Amygdala (tissue), 56 donors: ENCODE measurements around the gene INPP4B.
"Not testable (repeated sequence)": the region's sequence is repeated elsewhere in the genome, so short reads cannot be mapped to it uniquely, and the experiment has no call there.

Experiments
- DNase-seq, 56 donors: peaks; one replicate each; lab custom pipeline; 2025; lab: John Stamatoyannopoulos, UW

The INPP4B gene

DNA sequence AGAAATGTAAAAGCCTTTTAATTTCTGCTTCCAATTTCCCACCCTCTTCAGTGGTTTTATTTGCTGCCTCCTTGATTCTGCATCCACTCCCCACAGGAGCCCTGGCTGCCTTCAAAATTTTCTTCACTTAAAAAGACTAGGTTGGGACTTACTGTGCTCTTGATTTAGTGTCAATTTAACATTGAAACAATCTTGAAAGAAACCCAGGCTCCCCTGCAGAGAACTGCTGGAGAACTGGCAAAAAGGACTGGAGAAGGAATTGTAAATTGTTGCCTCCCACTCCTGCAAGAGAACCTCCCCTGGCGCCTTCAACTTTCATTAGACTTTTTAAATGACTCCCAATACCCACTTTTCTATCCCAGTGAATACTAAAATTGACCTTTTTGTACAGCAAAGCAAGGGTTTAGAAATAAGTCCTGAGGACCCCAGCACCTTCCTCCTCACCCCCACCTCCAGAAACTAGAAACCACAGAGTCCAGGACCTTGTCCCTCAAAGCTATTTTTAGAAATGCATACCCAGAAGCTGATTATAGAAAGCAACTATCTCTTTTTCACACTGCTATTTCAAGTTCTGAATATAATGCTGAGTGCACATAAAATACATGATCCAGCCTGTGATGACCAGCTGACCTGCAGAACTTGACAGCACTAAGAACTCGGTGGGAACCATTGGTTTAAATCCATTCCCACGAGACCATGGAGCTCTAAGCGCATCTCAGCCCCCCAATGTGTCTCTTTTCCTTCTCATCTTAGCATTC lies 155.5 kb downstream of the INPP4B start:
- no peak for DNase-seq

DNA sequence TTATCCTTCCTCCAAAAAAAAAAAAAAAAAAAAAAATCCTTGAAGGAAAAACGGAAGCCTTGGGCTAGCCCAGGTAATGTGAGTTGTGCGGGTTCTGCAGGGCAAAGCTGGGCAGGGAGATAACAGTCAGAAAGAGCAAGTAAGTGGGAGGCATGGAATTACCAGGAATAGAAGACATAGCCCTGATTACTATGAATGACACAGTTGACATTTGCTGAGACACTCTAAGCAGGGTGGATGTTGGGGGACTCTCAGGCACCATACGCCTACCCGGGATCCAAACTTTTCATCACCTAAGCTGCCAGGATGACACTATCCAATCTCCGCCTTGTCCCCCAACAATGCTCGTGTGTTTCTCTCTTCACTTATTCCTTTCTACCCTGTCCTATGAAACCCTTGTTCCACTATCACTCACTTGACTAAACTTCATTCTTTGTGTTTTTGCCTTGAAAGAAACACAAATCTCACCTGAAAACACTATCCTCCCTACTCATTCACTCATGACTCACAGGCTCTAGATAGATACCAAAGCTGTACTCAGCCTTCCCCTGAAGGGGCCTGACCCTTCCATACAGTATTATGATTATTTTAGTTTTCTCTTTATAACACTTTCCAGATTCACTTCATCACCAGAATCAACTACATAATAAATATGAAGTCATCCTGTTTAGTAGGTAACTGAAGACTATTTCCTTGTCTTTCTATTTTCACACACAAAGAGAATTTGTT lies 158.4 kb downstream of the INPP4B start:
- no peak for DNase-seq

DNA sequence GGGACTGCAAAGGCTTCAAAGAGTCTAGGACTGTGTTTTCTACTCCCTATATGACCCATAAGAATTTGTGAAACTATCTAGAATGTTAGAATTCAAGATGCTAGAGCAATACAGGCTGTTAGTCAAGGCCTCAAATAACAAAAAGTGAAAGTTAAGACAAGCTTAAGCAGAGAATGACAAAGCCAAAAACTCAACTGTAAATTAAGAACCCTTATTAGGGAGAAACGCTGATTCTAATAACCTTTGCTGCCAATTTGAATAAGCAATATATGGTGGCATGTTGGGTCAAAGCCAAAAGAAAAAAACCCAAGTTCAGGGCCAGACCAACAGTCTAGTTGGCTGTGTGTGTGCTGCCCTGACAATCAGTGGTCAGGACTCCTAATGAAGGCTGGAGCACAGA lies 160.0 kb downstream of the INPP4B start:
- DNase-seq = no peak

DNA sequence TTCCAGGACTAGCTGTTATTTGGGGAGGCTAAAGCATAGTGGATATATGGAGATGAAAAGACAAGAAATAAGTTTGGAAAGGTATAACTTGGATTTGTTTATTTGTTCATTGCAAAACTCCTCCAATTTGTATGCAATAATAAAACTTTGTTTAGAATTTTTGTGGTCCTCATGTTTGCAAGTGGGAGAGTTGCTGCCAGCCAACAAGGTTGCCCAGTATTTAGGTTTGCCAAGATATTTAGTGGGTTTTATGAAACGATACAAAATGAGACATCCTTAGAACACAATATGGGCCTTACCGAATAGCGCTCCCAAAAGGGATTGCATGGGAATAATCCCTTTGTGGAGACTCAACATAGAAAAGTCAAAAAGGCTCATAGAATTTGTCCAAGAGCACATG lies 162.1 kb downstream of the INPP4B start:
- DNase-seq = no peak

DNA sequence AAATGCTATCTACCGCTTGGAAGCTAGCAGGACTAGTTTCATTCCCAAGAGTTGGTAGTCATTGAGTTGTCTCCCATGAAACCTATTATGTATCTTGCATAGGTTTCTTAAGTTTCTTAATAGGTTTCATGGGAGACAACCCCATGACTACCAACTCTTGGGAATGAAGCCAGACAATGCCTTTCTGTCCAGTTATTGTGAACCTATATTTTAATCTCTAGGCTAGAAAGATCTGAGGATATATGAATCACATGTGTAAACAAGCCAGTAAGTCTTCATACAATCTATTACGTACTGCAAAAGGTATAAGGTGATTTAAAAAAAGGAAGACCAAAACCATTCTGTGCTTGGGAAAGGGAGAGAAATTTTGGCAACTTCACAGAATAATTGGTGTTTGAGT lies 162.6 kb downstream of the INPP4B start:
- no peak for DNase-seq

DNA sequence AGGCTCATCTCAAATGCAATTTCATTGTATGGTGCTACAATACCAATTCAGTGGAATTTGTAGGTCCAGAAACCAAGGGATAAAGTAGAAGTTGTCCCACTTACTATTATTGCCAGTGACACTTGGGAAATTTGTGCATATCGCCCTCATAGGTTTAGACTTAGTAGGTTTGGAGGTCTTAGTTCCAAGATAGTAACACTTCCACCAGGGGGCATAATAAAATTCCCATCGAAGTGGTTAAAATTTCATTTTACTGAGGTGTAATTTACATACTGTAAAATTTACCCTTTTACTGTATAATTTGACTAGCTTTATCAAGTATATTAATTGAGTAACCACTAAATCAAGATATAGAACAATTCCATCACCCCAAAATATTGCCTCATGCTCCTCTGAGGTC lies 174.6 kb downstream of the INPP4B start:
- no peak for DNase-seq

DNA sequence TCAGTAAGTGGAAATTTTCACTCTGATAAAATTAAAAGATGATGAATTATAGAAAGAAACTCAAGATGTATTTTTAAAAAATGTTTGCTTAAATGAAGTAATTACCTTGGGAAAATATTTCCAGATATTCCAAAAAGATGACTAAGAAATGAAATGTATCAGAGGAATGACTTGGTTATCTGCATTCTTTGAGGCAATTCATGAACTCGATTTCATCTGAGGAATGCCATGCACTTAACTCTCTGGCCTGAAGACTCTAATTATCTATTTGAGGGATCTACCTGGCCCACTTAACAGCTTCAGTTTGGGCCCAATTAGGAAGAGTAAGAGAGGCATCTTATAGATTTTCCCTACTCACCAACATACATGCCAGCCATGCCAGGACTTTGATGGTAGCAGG lies 182.3 kb downstream of the INPP4B start:
- DNase-seq = no peak

DNA sequence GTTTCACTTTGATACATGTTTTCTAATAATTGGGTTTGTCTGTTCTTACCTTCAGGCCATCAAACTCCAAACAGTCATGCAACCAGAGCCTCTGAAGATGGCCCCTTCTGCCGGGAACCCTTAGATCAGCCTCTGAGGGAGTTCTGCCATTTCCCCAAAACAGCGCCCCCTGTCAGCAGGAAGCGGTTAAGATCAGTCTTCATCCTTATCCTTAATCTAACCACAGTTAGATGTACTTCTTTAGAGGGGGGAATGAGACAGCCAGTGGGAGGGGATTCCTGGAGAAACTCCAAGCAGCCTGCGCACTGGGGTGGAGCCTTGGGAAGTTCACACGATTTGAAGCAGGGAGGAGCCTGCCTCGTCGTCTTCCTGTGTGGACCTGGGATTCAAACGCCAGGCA lies 185.4 kb downstream of the INPP4B start:
- no peak for DNase-seq

DNA sequence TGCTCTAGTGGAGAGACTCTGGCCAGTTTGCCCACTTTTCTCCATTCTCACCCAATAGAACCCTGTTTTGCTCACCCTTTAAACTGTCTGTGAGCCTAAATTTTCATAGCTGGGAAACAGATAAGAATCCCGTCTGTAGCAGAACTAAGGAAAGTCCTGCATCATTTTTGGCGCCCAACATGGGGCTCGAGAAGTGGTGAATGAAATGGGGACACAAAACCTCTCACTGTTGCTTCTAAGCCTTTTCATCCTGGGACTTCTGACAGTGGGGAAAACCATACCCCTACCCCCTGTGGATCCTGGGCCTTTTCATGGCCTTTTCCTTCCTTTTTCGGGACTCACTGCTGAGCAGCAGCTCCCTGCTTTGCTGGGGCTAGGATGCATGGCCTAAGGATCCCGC lies 189.9 kb downstream of the INPP4B start:
- no peak for DNase-seq

DNA sequence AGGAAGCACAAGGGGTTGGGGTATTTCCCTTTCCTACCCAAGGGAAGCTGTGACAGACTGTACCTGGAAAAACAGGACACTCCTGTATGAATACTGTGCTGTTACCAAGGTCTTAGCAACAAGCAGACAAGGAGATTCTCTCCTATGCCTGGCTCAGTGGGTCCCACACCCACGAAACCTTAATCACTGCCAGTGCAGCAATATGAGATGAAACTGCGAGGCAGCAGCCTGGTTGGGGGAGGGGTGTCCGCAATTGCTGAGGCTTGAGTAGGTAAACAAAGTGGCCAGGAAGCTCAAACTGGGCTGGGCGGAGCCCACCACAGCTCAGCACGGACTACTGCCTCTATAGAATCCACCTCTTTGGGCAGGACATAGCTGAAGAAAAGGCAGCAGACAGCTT lies 197.7 kb downstream of the INPP4B start:
- no peak for DNase-seq

DNA sequence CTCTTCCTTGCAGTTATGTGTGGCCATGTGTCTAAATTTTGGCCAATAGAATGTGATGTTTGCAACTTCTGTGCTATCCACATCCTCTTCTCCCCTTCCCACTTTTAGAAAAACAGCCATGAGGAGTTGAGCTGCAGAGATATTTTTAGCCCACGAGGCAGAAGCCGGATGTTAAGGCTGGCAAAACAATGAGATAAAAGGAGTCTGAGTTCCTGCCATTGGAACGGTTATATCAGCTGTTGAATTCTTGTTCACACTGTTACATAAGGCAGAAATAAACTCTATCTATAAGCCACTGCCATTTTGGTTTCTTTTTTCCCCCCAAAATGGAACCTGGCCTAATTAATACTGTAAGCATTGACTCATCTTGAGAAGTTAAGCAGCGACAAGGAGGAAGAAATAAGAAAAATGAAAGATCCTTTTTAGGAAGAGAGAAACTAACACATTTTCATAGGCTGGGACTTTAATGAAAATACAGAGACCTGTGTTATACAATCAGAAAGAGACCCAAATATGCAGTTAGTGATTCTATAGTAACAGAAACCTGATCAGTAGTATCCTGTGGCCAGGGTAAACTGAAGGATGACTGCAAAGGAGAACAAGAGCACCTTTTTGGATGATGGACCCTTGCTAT lies 200.5 kb downstream of the INPP4B start:
- no peak for DNase-seq

DNA sequence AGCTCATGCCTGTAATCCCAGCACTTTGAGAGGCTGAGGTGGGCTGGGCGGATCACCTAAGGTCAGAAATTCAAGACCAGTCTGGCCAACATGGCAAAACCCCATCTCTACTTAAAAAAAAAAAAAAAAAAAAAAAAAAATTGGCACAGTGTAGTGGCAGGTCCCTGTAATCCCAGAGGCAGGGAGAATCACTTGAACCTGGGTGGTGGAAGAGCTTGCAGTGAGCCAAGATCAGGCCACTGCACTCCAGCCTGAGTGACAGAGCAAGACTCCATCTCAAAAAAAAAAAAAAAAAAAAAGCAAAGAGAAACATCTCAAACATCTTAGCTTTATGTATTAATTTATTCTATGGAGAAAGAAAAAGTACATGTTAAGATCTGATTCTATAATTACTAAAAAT lies 201.5 kb downstream of the INPP4B start:
- DNase-seq = not testable (repeated sequence)

DNA sequence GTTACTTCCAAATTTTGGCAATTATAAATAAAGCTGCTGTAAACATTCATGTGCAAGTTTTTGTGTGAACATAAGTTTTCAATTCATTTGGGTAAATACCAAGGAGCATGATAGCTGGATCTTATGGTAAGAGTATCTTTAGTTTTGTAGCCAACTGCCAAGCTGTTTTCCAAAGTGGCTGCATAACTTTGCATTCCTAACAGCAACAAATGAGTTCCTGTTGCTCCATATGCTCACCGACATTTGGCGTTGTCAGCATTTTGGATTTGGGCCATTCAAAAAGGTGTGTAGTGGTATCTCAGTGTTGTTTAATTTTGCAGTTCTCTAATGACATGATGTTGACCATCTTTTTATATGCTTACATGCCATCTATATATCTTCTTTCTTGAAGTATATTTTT lies 208.5 kb downstream of the INPP4B start:
- no peak for DNase-seq

DNA sequence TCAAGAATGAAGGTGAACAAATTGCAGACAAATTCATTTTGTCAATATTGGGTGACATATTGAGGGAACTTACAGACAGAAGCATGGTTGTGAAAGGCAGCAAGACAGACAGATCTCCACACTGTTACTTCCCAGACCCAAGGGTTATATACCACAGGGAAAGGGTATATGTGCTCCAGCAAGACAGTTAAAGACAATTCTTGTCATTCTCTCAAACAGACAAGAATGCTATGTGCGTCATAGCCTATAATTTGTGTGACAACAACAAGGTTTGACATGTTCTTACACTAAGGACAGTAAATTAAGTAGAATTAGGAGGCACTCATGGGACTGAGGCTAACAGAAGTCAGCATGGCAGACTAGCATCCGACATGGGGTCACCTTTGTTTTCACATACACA lies 214.3 kb downstream of the INPP4B start:
- DNase-seq = no peak

DNA sequence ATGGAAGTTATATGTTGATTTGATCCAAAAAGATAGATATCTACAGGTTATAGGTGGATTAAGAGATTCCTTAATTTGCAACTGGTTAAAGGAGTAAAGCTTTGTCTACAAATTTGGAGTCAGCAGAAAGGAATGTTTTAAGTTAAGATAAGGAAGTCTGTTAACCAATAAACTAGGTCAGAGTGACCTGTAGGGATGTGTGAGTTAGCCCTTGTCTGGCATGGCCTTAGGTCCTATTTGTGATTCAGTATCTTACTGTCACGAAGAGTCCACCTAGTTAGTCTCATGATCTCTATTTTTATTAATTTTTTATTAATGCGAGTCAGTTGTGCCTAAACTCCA lies 230.8 kb downstream of the INPP4B start:
- DNase-seq = no peak

DNA sequence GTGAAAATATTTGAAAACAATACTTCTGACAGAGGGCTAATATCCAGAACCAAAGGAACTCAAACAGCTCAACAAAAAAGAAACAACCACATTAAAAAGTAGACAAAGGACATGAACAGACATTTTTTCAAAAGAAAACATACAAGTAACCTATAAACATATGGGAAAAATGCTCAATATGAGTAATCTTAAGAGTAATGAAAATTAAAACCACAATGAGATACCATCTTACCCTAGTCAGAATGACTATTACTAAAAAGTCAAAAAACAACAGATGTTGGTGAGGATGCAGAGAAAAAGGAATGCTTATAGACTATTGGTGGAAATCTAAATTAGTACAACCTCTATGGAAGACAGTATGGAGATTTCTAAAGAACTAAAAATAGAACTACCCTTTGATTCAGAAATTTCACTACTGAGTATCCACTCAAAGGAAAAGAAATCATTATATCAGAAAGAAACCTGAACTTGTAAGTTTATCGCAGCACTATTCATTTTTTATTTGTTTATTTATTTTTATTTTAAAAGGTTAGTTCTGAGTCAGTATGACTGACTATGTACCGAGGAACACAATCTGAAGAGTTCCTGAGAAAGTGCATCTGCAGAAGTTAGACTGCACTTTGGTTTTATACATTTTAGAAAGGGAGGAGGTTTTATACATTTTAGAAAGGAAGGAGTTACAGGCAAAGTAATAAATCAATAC lies 231.3 kb downstream of the INPP4B start:
- DNase-seq = no peak

DNA sequence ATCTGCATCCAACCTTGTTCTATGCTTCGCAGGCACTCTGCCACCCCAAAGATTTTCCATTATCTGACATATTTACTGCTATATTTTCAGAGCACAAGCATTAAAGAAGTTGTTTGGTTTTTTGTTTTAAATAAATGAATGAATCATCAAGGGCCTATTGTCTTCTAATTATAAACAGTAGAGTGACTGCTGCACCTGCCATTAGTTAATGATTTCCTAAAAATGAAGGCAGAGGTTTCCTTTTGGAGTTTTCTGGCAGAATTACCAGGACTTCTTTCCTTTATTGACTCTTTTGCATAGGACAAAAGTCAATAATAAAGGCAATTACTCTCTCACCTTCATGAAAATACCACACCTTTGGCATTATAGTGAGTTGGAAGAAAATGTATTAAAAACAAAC lies 238.1 kb downstream of the INPP4B start:
- no peak for DNase-seq

DNA sequence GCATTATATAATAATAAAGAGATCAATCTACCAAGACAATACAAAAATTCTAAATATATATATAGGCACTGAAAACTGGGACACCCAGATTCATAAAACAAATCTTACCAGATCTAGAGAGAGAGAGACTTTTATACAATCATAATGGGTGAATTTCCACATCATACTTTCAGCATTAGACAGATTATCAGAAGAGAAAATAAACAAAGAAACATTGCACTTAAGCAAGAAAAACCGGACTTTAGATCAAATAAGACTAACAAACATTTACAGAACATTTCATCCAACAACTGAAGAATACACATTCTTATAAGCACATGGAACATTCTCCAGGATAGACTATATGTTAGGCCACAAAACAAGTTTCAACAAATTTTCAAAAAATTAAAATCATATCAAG lies 245.1 kb downstream of the INPP4B start:
- no peak for DNase-seq

DNA sequence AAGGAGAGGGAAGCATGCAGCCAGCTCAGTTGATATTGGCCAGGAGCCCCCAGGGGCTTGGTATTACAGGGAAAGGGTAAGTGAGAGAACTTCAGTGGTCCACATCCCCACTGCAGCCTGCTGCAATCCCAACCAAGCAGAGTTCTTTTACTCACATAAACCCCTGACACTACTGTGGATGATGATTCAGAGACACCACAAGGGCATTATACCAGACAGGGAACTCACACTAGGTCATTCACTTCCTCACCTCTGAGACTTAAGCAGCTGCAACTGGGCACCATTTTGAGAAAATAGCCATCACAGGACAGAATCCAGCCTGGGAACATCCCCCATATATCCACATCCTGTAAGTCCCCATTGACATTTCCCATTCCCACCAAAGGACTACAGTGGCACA lies 248.0 kb downstream of the INPP4B start:
- DNase-seq = no peak

DNA sequence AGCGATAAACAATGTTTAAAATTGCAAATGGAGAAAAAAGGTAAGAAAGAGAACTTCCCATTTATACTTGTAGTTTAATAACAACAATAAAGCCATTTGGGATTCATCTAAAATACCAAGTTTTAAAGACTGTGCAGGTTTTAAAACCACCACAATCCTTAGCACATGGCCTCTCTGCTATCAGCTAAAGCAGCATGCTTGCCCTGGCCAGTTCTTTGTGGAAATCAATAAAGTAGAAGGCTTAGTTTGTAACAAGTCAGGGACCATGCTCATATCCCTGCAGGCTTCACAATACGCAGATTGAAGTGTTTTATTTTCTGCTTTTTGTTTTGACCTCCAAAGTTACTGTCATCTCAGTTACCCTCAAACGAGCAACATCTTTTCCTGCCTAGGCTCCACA lies 249.5 kb downstream of the INPP4B start:
- DNase-seq = no peak

DNA sequence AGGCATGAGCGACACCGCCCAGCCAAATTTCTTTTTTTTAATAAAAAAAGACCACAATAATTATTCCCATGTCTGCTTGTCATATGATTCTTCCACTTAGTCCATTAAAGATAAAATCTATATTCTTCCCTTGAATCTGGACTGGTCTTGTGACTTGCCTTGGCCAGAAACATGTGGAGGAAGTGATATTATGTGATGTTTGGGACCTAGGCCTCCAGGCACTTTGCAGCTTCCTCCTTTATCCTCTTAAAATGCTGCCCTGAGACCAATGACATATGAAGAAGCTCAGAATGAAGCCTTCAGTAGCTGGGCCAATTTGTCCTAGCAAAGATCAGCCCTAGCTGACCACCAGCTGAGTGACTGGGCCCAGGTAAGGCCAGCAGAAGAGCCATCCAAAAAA lies 250.0 kb downstream of the INPP4B start:
- no peak for DNase-seq
